GM21381 (cell line): ENCODE measurements around the gene CXCL5.
"Not testable (repeated sequence)": the region's sequence is repeated elsewhere in the genome, so short reads cannot be mapped to it uniquely, and the experiment has no call there.

Experiments used
- ATAC-seq: cut with Tn5 transposase; IDR thresholded peaks from one replicate; pipeline ENCODE4 v1.9.1; 2021; ENCODE audit warnings: mild to moderate bottlenecking, moderate library complexity; ENCODE audit not compliant: unreplicated experiment

The CXCL5 gene

GRCh38 chr4:74015126-74015780, 16.8 kb upstream of the CXCL5 start:
- no peak for ATAC-seq

GRCh38 chr4:74014332-74014731, 15.9 kb upstream of the CXCL5 start:
- no peak for ATAC-seq

GRCh38 chr4:74013264-74013663, 14.8 kb upstream of the CXCL5 start:
- no peak for ATAC-seq

GRCh38 chr4:74012130-74012529, 13.7 kb upstream of the CXCL5 start:
- no peak for ATAC-seq

- ATAC-seq = no peak
Observed at GRCh38 chr4:74009307-74009706, 10.8 kb upstream of the CXCL5 start.

GRCh38 chr4:74006009-74006476, 7.6 kb upstream of the CXCL5 start:
- no peak for ATAC-seq

- no peak for ATAC-seq
Observed at GRCh38 chr4:74005528-74005927, 7.1 kb upstream of the CXCL5 start.

- no peak for ATAC-seq
Observed at GRCh38 chr4:74004668-74005067, 6.2 kb upstream of the CXCL5 start.

- no peak for ATAC-seq
Observed at GRCh38 chr4:74000301-74000700, 1.8 kb upstream of the CXCL5 start.

GRCh38 chr4:73992050-73992449, 6.4 kb downstream of the CXCL5 start:
- no peak for ATAC-seq

GRCh38 chr4:73991742-73992000, 6.8 kb downstream of the CXCL5 start:
- no peak for ATAC-seq

GRCh38 chr4:73990988-73991741, 7.3 kb downstream of the CXCL5 start:
- ATAC-seq = no peak

- ATAC-seq = no peak
Observed at GRCh38 chr4:73989928-73990327, 8.5 kb downstream of the CXCL5 start.

- no peak for ATAC-seq
Observed at GRCh38 chr4:73989031-73989430, 9.4 kb downstream of the CXCL5 start.

- ATAC-seq = no peak
Observed at GRCh38 chr4:73988061-73988460, 10.4 kb downstream of the CXCL5 start, which contains the start of gene PPBP. TSS of gene PPBP (minus strand) at chr4:73988190. CDS start at chr4:73988103, 87 bp downstream.

- no peak for ATAC-seq
Observed at GRCh38 chr4:73985528-73985852, 13.0 kb downstream of the CXCL5 start.

GRCh38 chr4:73984736-73985527, 13.5 kb downstream of the CXCL5 start:
- no peak for ATAC-seq

- not testable (repeated sequence) for ATAC-seq
Observed at GRCh38 chr4:73981175-73981574, 17.3 kb downstream of the CXCL5 start.

- no peak for ATAC-seq
Observed at GRCh38 chr4:73979407-73979957, 19.0 kb downstream of the CXCL5 start.

- ATAC-seq = no peak
Observed at GRCh38 chr4:73978886-73979285, 19.6 kb downstream of the CXCL5 start.

- no peak for ATAC-seq
Observed at GRCh38 chr4:73976716-73977115, 21.8 kb downstream of the CXCL5 start.

- ATAC-seq = no peak
Observed at GRCh38 chr4:73976217-73976616, 22.3 kb downstream of the CXCL5 start.
